HG03457 (cell line): ENCODE results near the gene DPM3.
"Not testable (repeated sequence)": the region's sequence is repeated elsewhere in the genome, so short reads cannot be mapped to it uniquely, and the experiment has no call there.

Source experiments
- ATAC-seq: cut with Tn5 transposase; IDR thresholded peaks from one replicate; pipeline ENCODE4 v1.9.1; 2021; ENCODE audit warnings: moderate number of reproducible peaks; ENCODE audit not compliant: unreplicated experiment

The DPM3 gene, protein sequence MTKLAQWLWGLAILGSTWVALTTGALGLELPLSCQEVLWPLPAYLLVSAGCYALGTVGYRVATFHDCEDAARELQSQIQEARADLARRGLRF

GRCh38 chr1:155139895-155140629 lies at the start of gene DPM3:
Gene DPM3 (minus strand): TSS chr1:155140531. CDS start chr1:155140240, 291 bp downstream.
- no peak for ATAC-seq

- ATAC-seq, result not testable (repeated sequence)
These were observed 49.6 kb upstream of the DPM3 start for GRCh38 chr1:155189926-155190325.

GRCh38 chr1:155188268-155188667 lies 47.9 kb upstream of the DPM3 start:
- ATAC-seq, result no peak

DNA sequence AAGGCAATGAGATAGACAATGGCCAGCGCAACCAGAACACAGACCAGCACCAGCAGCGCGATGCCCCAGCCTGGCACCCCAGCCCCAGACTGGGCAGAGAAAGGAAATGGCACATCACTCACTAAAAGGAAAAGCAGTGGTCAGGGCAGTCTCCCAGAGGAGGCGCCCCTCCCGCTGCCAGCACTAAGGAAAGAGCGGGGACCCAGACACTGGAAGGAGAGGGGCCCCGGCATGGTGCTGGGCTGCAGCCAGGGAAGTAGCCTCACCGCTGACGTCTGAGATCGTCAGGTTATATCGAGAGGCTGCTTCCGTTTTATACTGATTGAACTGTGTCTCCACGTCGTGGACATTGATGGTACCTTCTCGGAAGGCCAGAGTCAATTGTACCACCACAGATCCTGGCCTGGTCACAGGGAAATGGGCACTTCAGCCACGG lies 47.1 kb upstream of the DPM3 start:
- ATAC-seq, result no peak

DNA sequence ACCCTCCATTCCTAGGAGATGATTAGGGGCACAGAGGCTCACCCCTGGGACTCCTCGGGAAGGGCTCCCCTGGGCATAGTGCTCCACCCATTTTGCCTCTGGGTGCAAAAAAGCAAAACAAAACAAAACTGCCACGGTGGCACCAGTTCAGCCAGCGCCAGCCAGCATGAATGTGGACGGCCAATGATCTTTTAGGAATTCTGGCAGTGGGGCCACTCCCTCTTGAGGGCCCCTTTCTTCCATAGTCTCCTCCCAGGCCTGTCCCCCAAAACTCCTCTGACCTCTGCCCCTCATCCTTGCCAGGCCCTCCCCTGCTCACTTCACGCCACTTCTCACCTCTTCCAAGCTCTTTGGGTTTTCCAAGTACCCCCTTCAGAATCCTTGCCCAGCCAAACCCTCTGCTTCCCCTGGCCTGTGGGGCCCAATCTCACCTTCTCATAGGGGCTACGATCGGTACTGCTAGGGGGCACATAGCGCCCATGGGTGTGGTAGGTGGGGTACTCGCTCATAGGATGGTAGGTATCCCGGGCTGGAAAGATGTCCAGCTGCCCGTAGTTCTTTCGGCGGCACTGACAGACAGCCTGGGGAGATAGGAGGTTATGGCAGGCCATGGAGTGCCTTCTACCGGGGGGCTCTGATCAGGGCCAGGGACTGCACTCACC lies 46.6 kb upstream of the DPM3 start:
- no peak for ATAC-seq

- ATAC-seq, result no peak
These were observed 45.9 kb upstream of the DPM3 start for GRCh38 chr1:155186067-155186793.

DNA sequence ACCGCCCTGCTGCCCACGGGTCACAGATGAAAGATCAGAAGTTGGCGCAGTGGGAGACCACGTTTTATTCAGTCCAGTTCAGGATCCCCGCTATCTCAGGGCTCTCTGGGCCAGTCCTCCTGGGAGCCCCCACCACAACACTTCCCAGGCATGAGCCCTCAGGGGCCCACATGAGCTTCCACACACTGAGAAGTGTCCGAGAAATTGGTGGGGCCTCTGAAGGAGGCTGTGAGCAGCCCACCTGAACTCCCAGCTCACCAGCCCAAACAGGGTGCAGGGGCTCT lies 45.4 kb upstream of the DPM3 start:
- no peak for ATAC-seq

DNA sequence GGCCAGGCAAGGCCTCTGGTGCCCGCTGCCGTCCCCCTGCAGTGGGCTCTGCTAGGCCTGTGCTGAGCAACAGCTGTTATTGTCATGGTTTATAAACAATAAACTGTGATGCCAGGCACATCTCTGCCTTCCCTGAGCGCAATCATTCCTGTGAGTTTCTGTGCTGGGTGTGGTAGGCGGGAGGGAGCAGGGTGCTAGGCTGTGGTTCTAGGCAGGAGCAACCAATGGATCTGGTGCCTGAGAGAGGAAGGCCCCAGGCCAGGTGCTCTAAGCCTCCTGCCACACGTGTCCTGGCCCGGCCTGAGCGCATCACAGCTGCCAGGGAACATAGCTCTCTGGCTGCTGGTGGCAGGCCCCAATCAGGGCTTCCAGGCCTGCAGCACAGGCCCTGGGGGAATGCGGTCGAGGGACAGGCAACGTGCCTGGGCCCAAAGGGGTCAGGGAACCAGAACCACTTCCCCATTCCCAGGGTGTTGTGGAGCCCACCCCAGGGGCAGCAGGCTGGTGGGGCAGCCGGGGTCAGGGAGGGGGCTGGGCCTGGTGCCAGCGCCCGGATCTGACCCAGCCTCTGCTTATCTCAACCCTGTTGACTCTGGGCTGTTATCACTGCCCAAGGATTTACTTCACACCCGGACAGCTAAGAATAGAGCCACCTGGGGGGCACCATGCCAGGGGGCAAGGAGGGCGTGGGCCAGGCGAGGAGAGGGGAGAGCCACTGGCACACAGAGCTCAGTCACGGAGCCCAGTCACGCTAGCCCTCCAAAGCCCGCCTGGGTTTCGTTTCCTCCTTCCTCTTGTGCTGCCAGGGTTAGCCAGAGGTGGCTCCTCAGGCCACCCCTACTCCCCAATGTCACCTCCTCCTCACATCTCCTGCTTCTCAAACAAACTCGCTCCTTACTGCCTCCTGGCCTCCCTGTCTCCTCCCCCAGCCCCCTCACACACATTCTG lies 44.8 kb upstream of the DPM3 start:
- peak; percentile 67 for ATAC-seq

DNA sequence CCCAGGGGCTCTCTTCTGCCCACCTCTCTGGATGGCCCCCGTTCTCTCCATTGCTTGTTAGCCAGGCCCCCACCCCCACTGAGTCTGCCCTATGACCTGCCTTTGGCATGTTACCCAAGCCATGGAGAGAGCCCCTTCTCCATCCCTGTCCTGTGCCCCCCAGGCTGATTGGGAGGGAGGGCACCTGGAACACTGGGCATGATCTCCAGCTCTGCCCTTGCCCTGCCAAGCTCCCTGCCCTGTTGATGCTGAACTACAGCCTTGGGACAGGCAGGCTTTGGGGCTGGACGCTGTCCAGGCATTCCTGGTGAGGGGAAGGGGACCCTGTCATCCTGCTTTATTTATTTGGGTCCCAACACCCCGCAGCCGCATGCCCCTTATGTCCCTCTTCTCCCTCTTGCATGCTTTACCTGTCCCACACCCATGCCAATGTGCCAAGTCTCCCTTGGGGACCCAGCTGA lies 44.0 kb upstream of the DPM3 start:
- no peak for ATAC-seq

DNA sequence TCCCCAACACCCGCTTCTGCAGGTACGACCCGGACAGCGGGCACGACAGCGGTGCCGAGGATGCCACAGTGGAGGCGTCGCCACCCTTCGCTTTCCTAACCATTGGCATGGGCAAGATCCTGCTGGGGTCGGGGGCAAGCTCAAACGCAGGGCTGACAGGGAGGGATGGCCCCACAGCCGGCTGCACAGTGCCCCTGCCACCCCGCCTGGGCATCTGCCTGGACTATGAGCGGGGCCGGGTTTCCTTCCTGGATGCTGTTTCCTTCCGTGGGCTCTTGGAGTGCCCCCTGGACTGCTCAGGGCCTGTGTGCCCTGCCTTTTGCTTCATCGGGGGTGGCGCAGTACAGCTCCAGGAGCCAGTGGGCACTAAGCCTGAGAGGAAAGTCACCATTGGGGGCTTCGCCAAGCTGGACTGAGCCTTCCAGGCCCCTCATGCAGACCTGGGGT lies 43.5 kb upstream of the DPM3 start:
- no peak for ATAC-seq

DNA sequence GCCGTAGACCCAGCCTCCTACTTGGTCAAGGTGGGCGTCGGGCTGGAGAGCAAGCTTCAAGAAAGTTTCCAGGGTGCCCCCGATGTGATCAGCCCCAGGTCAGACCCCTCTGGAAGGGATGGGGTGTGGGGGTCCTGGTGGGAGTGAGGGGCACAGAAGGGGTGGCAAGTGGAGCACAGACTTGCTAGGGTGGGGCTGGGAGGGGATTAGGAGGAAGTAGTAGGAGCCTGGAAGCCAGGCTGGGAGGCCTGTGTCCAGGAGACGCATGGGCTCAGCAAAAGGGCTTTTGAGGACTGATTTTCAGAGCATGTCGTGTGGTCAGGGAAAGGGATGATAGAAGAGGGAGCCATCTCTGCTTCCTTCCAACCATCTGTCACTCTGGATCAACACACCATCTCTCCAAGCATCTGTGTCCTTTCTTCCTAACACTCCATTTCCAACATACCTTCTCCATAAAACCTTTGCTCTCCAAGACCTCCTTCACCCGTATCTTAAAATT lies 41.8 kb upstream of the DPM3 start:
- no peak for ATAC-seq

DNA sequence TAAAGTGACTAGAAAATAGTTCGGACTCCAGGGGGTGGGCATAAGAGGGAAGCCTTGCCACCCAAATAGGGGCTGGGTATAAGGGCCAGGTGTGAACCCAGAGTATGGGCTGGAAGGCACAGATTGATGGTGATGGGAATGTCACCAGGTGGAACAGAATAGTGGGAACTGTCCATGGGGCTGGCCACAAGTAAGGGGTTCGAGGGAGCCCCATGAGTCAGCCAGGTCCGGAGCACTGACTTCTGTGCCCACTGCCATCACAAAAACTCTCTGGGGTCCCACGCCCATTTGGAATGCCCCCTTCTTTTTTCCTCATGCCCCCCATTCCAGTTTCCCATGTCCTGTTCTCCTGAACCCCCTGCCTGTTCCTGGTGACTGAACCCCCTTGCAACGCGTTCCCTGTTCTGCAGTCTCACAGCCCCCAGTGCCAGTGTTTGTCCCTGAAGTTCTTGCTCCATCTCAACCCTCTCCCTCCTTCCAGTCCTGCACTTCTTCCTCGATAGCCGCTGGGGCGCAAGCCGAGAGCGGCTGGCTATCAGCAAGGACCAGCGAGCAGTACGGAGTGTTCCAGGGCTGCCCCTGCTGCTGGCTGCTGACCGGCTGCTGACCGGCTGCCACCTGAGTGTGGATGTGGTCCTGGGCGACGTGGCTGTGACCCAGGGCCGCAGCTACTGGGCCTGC lies 41.2 kb upstream of the DPM3 start:
- ATAC-seq, result no peak

DNA sequence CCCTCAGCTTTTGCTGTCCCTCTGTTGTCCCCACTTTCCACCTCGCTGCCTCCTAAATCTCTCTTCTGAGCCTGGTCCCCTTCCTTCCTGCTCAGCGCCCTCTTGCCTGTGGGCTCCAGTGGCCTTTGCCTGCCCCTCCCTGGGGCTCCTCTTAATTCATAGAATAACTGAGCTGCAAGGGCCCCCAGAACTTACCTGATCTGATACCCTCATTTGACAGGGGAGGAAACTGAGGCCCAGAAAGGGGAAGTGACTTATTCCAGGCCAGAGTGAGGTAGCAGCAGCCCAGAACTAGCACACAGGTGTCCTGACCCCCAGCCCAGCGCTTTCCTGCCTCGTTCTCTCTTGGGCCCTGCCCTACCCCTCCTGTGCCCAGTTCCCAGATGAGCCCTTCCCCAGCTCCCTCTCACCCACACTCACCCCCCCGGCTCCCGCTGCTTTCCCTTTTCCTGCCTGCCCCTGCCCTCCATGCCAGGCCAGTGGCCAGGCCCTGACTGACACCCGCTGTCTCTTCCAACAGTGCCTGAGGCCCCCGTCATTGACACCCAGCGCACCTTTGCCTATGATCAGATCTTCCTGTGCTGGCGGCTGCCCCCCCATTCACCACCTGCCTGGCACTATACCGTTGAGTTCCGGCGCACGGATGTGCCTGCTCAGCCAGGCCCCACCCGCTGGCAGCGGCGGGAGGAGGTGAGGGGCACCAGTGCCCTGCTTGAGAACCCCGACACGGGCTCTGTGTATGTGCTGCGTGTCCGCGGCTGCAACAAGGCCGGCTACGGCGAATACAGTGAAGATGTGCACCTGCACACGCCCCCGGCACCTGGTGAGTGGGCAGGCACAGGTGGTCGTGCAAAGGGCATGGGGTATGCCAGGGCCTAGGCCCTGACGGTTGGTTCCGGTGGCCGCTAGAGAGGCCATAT lies 39.0 kb upstream of the DPM3 start:
- ATAC-seq, result no peak

GRCh38 chr1:155178441-155179111 lies 38.2 kb upstream of the DPM3 start:
- no peak for ATAC-seq

DNA sequence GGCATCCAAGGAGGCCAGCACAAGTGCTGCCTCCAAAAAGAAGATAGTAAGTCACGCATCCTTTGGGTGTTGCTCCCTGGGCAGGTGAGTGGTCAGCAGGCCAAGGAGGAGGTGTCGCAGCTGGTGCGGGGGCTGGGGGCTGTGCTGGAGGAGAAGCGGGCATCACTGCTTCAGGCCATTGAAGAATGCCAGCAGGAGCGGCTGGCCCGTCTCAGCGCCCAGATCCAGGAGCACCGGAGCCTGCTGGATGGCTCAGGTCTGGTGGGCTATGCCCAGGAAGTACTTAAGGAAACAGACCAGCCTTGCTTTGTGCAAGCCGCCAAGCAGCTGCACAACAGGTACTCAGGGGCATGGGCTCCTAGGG lies 37.6 kb upstream of the DPM3 start:
- no peak for ATAC-seq

DNA sequence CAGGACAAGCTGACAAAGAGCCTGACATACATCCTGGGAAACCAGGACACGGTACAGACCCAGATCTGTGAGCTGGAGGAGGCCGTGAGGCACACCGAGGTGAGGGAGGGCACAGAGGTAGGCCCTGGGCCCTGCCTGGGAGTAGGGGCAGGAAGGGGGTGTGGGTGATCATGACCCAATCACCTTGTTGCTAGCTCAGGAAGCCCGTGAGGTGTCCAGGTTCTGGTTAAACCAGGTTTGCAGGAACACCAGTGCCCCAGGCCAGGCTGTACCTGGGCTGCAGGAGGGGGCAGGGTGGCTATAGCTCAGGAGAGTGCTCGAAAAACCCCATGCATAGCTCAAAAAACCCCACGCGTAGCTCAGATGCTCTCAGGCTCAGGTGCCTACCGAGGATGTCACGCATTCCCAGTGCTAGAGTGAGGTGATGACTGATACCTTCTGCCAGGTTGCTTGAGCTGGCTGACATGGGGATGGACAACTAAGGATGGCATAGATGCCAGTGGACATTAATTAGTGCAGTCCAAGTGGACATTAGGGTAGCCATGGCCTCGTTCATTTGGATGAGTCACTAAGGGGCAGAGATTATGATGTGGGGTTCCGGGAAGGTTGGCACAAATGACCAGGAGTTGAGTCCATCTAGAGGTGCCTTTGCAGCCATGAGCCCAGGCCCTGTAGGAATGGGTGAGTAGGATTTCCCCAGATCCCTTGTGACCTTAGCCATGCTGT lies 37.0 kb upstream of the DPM3 start:
- no peak for ATAC-seq

- no peak for ATAC-seq
These were observed 36.3 kb upstream of the DPM3 start for GRCh38 chr1:155176544-155177071.
